OCI-M2 (cell line): ENCODE measurements around the gene PTGIR.

Source experiments
- DNase-seq: peaks from one replicate; lab custom pipeline; 2025; ENCODE audit not compliant: unreplicated experiment; lab: John Stamatoyannopoulos, UW

Gene PTGIR

GRCh38 chr19:46624958-46625661, at the start of gene PTGIR:
Gene PTGIR, minus strand, starts transcription at chr19:46625089. Its CDS starts 864 bp downstream, at chr19:46624225.
- no peak for DNase-seq

GRCh38 chr19:46670813-46671212, 45.9 kb upstream of the PTGIR start:
- DNase-seq: no peak

- DNase-seq: no peak
These were observed 43.8 kb upstream of the PTGIR start for GRCh38 chr19:46668662-46669061.

GRCh38 chr19:46665072-46665471, 40.2 kb upstream of the PTGIR start:
- DNase-seq: no peak

GRCh38 chr19:46661735-46662592, 37.1 kb upstream of the PTGIR start:
- peak; percentile 49 for DNase-seq

GRCh38 chr19:46661020-46661731, 36.3 kb upstream of the PTGIR start, which contains the start of gene DACT3:
Gene DACT3, minus strand, starts transcription at chr19:46661182. Its CDS starts 118 bp downstream, at chr19:46661064.
- peak; percentile 92 for DNase-seq

- no peak for DNase-seq
These were observed 35.7 kb upstream of the PTGIR start for GRCh38 chr19:46660551-46661019.

- DNase-seq: no peak
These were observed 35.2 kb upstream of the PTGIR start for GRCh38 chr19:46660008-46660517.

- no peak for DNase-seq
These were observed 34.5 kb upstream of the PTGIR start for GRCh38 chr19:46659151-46660007.

- DNase-seq: no peak
These were observed 31.7 kb upstream of the PTGIR start for GRCh38 chr19:46656541-46656940.

- DNase-seq: no peak
These were observed 29.8 kb upstream of the PTGIR start for GRCh38 chr19:46654621-46655152.

- DNase-seq: no peak
These were observed 25.6 kb upstream of the PTGIR start for GRCh38 chr19:46650445-46650844.

- DNase-seq: no peak
These were observed 24.4 kb upstream of the PTGIR start for GRCh38 chr19:46648961-46649960.

GRCh38 chr19:46648060-46648960, 23.4 kb upstream of the PTGIR start:
- DNase-seq: no peak

- no peak for DNase-seq
These were observed 21.5 kb upstream of the PTGIR start for GRCh38 chr19:46646402-46646801.

- DNase-seq: no peak
These were observed 19.8 kb upstream of the PTGIR start for GRCh38 chr19:46644720-46645119.

GRCh38 chr19:46640656-46641055, 15.8 kb upstream of the PTGIR start:
- DNase-seq: no peak
